ENCODE data around the gene YJU2.
"Not testable (repeated sequence)": the region's sequence is repeated elsewhere in the genome, so short reads cannot be mapped to it uniquely, and the experiment has no call there.

Gene YJU2

GRCh38 chr19:4268816-4269430 is 22.0 kb downstream of the YJU2 start:
- no peak for DNase-seq

GRCh38 chr19:4272894-4273293 is 26.0 kb downstream of the YJU2 start:
- no peak for DNase-seq

GRCh38 chr19:4274321-4274686 is 27.4 kb downstream of the YJU2 start:
- DNase-seq = not testable (repeated sequence)

- DNase-seq = no peak
These were observed 30.4 kb downstream of the YJU2 start for GRCh38 chr19:4277191-4277696.

GRCh38 chr19:4278010-4278409 is 31.1 kb downstream of the YJU2 start:
- DNase-seq = no peak

- no peak for DNase-seq
These were observed 31.8 kb downstream of the YJU2 start, which contains the start of gene SHD for GRCh38 chr19:4278419-4279266. SHD (plus strand) TSS chr19:4279266; CDS start chr19:4280064, 798 bp downstream.

GRCh38 chr19:4279267-4279529 is 32.3 kb downstream of the YJU2 start:
- no peak for DNase-seq

GRCh38 chr19:4279530-4280422 is 32.9 kb downstream of the YJU2 start:
- no peak for DNase-seq

- DNase-seq = no peak
These were observed 37.5 kb downstream of the YJU2 start for GRCh38 chr19:4284176-4284958.

- DNase-seq = no peak
These were observed 38.1 kb downstream of the YJU2 start for GRCh38 chr19:4284974-4285373.

GRCh38 chr19:4286141-4286540 is 39.3 kb downstream of the YJU2 start:
- not testable (repeated sequence) for DNase-seq

- DNase-seq = no peak
These were observed 41.4 kb downstream of the YJU2 start for GRCh38 chr19:4288091-4288777.

GRCh38 chr19:4291184-4291732 is 44.4 kb downstream of the YJU2 start:
- no peak for DNase-seq

- no peak for DNase-seq
These were observed 45.6 kb downstream of the YJU2 start for GRCh38 chr19:4292515-4292914.

GRCh38 chr19:4294389-4294788 is 47.5 kb downstream of the YJU2 start:
- DNase-seq = no peak

GRCh38 chr19:4295972-4296771 is 49.3 kb downstream of the YJU2 start:
- DNase-seq = no peak

- no peak for DNase-seq
These were observed 51.3 kb downstream of the YJU2 start for GRCh38 chr19:4297901-4298809.

GRCh38 chr19:4298810-4299550 is 52.1 kb downstream of the YJU2 start:
- no peak for DNase-seq

GRCh38 chr19:4300589-4300988 is 53.7 kb downstream of the YJU2 start:
- DNase-seq = no peak

Measured in CD4-positive, alpha-beta T cell treated with Interleukin-1 beta for 1 hour (primary cell).